ENCODE data around the gene NEMF. TPM values are rescaled to one million over a fixed set of nuclear protein-coding genes. Genes with fewer than 3 reads are reported as not detected.
A peak's percentile ranks its signal among the peaks of the same experiment; 100 is the strongest.
"Not testable (repeated sequence)": the region's sequence is repeated elsewhere in the genome, so short reads cannot be mapped to it uniquely, and the experiment has no call there.

The NEMF gene
- total RNA-seq, 1 experiment from 2014 or later = 43.6 TPM

GRCh38 chr14:49769581-49770211 is 82.9 kb downstream of the NEMF start:
- in situ Hi-C loops (cut with HindIII; ENCODE audit: low pct_unique_long_range_greater_than_20kb, low sequenced_read_pairs) = loop anchor here (10.0 kb wide), 1 partner anchor 115 kb away; no protein-coding TSS in a partner anchor
- DNase-seq (ENCODE audit: low read depth) = peak; percentile 62

GRCh38 chr14:49769171-49769570 is 83.4 kb downstream of the NEMF start:
- in situ Hi-C loops (cut with HindIII; ENCODE audit: low pct_unique_long_range_greater_than_20kb, low sequenced_read_pairs) = no loop called here
- DNase-seq (ENCODE audit: low read depth) = peak; percentile 66

- peak; percentile 78 for DNase-seq (ENCODE audit: low read depth)
- in situ Hi-C loops (cut with HindIII; ENCODE audit: low pct_unique_long_range_greater_than_20kb, low sequenced_read_pairs) = no loop called here
These were observed 84.1 kb downstream of the NEMF start for GRCh38 chr14:49768301-49769121.

GRCh38 chr14:49767571-49768300 is 84.9 kb downstream of the NEMF start, which contains the start of gene KLHDC2:
TSS of gene KLHDC2 (plus strand) at chr14:49768153. CDS start at chr14:49768469, 316 bp downstream.
- DNase-seq (ENCODE audit: low read depth) = peak; percentile 80
- in situ Hi-C loops (cut with HindIII; ENCODE audit: low pct_unique_long_range_greater_than_20kb, low sequenced_read_pairs) = no loop called here

GRCh38 chr14:49767270-49767570 is 85.4 kb downstream of the NEMF start:
- no peak for DNase-seq (ENCODE audit: low read depth)
- in situ Hi-C loops (cut with HindIII; ENCODE audit: low pct_unique_long_range_greater_than_20kb, low sequenced_read_pairs) = no loop called here

- DNase-seq (ENCODE audit: low read depth) = no peak
- in situ Hi-C loops (cut with HindIII; ENCODE audit: low pct_unique_long_range_greater_than_20kb, low sequenced_read_pairs) = no loop called here
These were observed 85.7 kb downstream of the NEMF start for GRCh38 chr14:49766839-49767238.

- in situ Hi-C loops (cut with HindIII; ENCODE audit: low pct_unique_long_range_greater_than_20kb, low sequenced_read_pairs) = no loop called here
- no peak for DNase-seq (ENCODE audit: low read depth)
These were observed 90.6 kb downstream of the NEMF start for GRCh38 chr14:49761839-49762551.

- in situ Hi-C loops (cut with HindIII; ENCODE audit: low pct_unique_long_range_greater_than_20kb, low sequenced_read_pairs) = loop anchor here (10.0 kb wide), 1 partner anchor 51 kb away; no protein-coding TSS in a partner anchor
- DNase-seq (ENCODE audit: low read depth) = no peak
These were observed 97.2 kb downstream of the NEMF start for GRCh38 chr14:49755378-49755777.

GRCh38 chr14:49754570-49755097 is 98.0 kb downstream of the NEMF start:
- in situ Hi-C loops (cut with HindIII; ENCODE audit: low pct_unique_long_range_greater_than_20kb, low sequenced_read_pairs) = loop anchor here (10.0 kb wide), 1 partner anchor 50 kb away; no protein-coding TSS in a partner anchor
- DNase-seq (ENCODE audit: low read depth) = no peak

- in situ Hi-C loops (cut with HindIII; ENCODE audit: low pct_unique_long_range_greater_than_20kb, low sequenced_read_pairs); DNase-seq (ENCODE audit: low read depth): not testable (repeated sequence)
These were observed 106.1 kb downstream of the NEMF start for GRCh38 chr14:49746476-49746875.

- no peak for DNase-seq (ENCODE audit: low read depth)
- in situ Hi-C loops (cut with HindIII; ENCODE audit: low pct_unique_long_range_greater_than_20kb, low sequenced_read_pairs) = no loop called here
These were observed 107.4 kb downstream of the NEMF start for GRCh38 chr14:49745191-49745590.

- in situ Hi-C loops (cut with HindIII; ENCODE audit: low pct_unique_long_range_greater_than_20kb, low sequenced_read_pairs); DNase-seq (ENCODE audit: low read depth): not testable (repeated sequence)
These were observed 116.9 kb downstream of the NEMF start for GRCh38 chr14:49735669-49736068.

GRCh38 chr14:49733836-49734235 is 118.8 kb downstream of the NEMF start:
- no peak for DNase-seq (ENCODE audit: low read depth)
- in situ Hi-C loops (cut with HindIII; ENCODE audit: low pct_unique_long_range_greater_than_20kb, low sequenced_read_pairs) = no loop called here

GRCh38 chr14:49732896-49733295 is 119.7 kb downstream of the NEMF start:
- no peak for DNase-seq (ENCODE audit: low read depth)
- in situ Hi-C loops (cut with HindIII; ENCODE audit: low pct_unique_long_range_greater_than_20kb, low sequenced_read_pairs) = no loop called here

Other genes starting within 250 kb of the NEMF start
- gene RPL36AL, start 232.2 kb downstream of the NEMF start, total RNA-seq (2014; rRNA removed; shearing (Covaris generic); ENCODE audit: low replicate concordance) = 181 and 221 TPM in 2 replicates
- 55.4 and 58.9 TPM in 2 replicates for gene MGAT2, start 232.0 kb downstream of the NEMF start, total RNA-seq (2014; rRNA removed; shearing (Covaris generic); ENCODE audit: low replicate concordance)
- 5.3 and 11.0 TPM in 2 replicates for gene DNAAF2, start 217.5 kb downstream of the NEMF start, total RNA-seq (2014; rRNA removed; shearing (Covaris generic); ENCODE audit: low replicate concordance)
- 37.1 and 60.2 TPM in 2 replicates for gene POLE2, start 164.6 kb downstream of the NEMF start, total RNA-seq (2014; rRNA removed; shearing (Covaris generic); ENCODE audit: low replicate concordance)
- gene KLHDC1, start 159.7 kb downstream of the NEMF start, total RNA-seq (2014; rRNA removed; shearing (Covaris generic); ENCODE audit: low replicate concordance) = 0.26 TPM in 1 of 2 replicates, not detected in the other
- 114 and 139 TPM in 2 replicates for gene KLHDC2, start 84.6 kb downstream of the NEMF start, total RNA-seq (2014; rRNA removed; shearing (Covaris generic); ENCODE audit: low replicate concordance)
- 51.7 and 52.6 TPM in 2 replicates for gene ARF6, start 40.3 kb upstream of the NEMF start, total RNA-seq (2014; rRNA removed; shearing (Covaris generic); ENCODE audit: low replicate concordance)